Measurements from ENCODE around the gene DLGAP4.
"Not testable (repeated sequence)": the region's sequence is repeated elsewhere in the genome, so short reads cannot be mapped to it uniquely, and the experiment has no call there.

The DLGAP4 gene

DNA sequence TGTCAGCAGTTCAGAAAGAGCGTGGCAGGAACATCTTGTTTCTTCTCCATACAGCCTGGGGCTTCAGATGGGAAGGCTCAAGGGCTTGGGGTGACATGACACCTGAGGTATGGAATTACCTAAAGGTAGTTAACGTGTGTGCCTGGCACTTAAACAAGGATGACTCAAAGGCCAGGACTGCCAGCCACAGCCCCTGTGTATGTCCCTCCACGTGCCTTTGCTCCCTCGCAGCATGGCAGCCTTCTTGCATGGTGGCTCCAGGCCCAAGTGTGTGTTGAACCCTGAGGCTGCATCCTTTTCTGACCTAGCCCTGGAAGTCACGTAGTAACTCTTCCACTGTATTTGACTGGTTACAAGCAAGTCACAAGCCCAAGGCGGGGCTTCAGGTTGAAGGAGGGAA lies 201.6 kb downstream of the DLGAP4 start:
- DNase-seq, result no peak

DNA sequence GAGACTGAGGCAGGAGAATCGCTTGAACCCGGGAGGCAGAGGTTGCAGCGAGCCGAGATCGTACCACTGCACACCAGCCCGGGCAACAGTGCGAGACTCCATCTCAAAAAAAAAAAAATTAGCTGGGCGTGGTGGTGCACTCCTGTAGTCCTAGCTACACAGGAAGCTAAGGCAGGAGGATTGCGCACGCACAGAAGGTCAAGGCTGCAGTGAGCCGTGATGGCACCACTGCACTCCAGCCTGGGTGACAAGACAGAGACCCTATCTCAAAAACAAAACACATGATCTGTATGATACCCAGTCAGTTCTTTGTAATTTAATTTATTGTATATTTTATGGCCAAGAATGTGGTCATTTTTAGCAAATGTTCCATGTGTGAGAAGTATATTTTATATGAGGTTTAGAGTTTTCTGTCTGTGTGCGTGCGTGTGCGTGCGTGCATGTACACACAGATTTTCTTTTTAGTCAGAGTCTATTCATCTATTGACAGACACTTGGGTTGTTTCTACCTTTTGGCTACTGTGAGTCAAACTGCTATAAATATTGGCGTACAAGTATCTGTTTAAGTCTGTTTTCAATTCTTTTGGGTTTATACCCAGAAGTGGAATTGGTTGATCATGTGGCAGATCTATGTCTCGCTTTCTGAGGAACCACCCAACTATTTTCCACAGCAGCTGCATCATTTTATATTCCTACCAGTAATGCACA lies 213.0 kb downstream of the DLGAP4 start:
- DNase-seq, result no peak

DNA sequence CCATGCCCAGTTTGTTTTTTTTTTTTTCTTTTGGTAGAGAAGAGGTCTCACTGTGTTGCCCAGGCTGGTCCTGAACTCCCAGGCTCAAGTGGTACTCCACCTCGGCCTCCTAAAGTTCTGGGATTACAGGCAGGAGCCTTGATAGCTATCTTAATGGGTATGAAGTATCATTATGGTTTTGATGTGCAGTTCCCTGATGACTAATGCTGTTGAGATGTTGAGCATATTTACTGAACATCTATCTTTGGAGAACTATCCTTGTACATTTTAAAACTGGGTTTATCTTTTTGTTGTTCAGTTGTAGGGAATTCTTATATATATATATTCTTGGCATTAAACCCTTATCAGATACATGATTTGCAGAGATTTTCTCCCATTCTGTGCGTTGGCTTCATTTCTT lies 213.8 kb downstream of the DLGAP4 start:
- no peak for DNase-seq

DNA sequence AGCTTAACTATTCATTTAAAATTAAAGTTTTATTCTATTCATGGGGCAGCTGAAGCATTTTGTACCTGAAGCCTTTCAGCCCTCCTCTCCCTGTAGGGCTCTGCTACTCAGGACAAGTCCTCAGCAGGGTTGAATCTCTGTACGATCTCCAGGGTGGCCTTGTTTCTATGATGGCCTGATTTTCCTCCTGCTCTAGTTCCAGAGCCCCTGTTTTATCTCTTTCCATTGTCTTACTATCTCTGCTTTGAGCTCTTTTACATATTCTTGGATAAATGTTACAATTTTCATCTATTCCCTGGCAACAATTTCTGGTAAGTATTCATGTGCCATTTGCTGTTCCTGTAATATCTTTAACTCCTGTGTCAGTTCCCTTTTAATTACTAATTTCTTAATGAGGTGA lies 215.4 kb downstream of the DLGAP4 start:
- no peak for DNase-seq

DNA sequence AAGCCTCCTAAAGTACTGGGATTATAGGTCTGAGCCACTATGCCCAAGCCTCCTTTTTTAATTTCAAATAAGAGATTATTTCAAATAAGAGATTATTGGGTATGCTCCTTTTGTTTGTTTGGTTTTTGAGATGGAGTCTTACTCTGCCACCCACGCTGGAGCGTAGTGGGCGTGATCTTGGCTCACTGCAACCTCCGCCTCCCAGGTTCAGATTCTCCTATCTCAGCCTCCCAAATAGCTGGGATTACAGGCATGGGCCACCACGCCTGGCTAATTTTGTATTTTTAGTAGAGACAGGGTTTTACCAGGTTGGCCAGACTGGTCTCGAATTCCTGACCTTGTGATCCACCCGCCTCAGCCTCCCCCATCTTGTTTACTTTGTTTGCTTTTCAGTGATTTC lies 216.3 kb downstream of the DLGAP4 start:
- not testable (repeated sequence) for DNase-seq

DNA sequence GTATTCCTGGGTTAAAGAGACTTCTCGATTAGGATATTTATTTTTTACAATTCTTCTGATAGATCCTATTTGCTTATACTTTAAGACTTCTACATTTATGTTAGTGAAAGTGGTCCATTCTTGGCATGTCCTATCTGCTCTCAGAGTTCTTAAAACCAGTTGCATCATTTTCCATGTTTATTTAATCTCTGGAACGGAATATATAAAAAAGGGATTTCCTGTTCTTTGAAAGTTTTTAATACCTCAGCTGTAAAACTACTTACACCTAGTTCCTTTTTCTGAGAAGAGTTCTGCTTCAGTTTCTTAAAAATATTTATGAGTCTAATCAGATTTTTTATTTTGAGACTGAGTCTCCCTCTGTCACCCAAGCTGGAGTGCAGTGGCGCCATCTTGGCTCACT lies 217.2 kb downstream of the DLGAP4 start:
- no peak for DNase-seq

DNA sequence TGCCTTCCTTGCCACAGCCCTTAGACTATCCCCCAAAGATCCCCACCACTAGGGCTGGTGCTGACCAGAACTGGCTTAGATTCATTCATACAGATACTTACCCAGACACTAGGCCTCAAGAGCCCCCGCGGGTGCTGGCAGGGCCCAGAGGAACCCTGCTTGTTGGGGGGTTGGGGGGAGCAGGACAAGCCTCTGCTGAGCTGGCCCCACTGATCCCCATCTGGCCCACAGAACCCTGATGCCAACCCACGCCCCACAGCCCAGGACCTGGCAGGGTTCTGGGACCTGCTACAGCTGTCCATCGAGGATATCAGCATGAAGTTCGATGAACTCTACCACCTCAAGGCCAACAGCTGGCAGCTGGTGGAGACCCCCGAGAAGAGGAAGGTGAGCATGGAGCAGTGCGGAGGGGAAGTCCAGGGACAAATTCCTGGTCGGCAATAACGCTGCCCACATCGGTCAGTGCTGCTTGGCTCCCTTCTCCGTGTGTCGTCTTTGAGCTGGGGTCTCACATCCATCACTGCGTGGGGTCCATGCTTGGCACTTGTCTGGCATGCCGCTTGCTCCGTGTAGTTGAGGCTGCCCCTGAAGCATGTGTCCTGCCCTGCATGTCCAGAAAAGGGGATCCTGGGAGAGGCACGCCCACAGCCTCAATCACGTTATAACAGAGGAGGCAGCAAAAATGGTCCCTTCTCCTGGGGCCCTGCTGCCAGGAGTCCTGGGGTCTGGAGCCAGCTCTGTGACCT lies 219.7 kb downstream of the DLGAP4 start:
- DNase-seq, result no peak

DNA sequence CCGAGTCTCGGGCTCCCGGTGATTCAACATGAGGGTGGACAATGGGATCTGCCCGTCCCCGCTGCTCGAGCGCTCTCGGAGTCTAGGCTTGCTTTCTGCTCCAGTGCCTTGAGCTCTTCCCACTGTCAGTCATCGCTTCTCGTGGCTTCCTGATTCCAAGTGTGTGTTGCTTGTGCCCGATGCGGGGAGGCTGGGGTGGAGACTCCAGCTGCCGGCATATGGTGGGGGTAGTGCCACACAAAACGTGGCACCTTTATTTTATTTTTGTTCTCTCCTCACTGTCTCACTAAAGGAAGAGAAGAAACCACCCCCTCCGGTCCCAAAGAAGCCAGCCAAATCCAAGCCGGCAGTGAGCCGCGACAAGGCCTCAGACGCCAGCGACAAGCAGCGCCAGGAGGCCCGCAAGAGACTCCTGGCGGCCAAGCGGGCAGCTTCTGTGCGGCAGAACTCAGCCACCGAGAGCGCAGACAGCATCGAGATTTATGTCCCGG lies 220.4 kb downstream of the DLGAP4 start:
- no peak for DNase-seq

DNA sequence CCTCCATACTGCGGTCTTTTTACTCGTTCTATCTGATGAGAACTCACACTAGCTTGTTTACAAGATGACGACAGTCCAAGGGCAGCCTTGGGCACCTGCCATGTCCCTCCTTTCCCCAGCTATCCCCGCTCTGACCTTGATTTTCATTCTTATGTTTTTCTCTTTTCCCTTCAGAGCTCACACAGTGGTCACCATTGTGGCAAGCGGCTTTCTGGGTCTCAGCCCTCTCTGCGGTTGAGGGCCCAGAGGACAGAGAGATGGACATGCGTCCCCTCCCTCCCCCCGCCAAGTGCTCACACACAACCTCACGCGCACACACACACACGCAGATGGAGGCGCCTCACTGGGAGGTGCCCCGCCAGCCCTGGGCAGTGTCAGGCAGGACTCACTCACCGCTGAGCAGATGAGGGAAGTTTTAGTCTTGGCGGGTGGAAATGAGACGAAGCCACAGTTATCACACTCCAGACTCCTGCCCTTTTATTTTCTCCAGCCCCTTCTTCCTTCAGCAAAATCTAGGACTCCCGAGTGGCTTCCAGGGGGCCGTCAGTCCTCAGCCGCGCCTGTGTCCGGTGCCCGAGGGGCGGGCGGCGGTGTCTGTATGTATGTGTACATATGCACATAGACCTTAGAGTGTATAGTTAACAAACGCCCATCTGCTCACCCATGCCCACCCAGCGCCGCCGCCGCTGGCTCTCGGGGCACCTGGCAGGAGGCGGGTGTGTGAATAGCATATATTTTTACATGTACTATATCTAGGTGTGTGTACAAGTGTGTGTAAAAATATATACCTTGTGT lies 221.4 kb downstream of the DLGAP4 start:
- DNase-seq, result no peak

DNA sequence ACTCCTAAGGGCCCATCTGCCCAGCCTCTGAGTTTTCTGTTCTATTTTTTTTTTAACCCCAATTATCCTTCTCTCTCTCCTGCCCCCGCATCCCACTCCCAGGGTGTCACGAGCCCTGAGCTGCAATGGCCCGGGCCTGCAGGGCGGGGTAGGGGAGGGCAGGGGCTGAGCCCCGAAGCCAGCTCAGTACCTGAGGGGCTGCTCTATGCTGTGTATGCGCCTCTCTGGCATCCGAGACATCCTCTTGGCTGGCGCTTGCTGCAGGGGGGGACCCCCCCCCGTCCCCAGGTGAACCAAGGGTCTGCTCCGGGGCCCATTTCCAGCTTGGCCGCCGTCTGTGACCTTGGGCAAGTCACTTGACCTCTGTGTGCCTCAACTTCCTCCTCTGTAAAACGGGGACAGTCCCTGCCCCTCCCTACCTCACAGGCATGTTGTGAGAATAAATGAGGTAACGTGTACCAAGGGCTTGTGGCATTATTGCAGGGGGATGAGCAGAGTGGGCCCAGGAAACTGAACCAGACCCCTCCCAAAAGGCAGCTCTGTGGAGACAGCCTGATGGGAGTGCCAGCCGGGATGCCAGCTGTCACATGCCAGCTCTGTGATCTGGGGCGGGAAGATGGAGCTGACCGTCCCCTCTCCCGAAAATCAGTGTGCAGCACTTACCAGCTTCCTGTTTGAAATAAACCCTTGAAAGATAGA lies 222.2 kb downstream of the DLGAP4 start:
- DNase-seq, result no peak

DNA sequence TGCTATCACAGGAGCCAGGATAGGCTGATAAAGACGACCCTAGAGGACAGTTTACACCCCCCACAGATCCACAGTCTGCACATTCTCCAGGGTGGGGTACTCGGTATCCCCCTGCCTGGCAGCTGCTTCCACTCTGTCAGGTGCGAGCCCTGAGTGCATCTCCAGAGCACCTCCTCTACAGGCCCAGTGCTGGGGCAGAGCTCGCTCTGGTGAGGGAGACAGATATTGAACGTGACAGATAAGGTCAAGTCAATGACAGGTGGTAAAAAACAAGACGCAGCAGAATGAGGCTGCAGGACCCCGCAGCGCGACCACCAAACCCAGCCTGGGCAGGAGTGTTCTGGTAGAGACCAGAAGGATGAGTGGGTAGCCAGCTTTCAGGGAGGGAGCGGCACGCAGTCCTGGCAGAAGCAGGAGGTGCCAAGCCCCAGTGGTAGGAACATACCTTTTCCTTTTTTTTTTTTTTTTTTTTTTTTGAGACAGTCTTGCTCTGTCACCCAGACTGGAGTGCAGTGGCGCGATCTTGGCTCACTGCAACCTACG lies 222.8 kb downstream of the DLGAP4 start:
- no peak for DNase-seq

DNA sequence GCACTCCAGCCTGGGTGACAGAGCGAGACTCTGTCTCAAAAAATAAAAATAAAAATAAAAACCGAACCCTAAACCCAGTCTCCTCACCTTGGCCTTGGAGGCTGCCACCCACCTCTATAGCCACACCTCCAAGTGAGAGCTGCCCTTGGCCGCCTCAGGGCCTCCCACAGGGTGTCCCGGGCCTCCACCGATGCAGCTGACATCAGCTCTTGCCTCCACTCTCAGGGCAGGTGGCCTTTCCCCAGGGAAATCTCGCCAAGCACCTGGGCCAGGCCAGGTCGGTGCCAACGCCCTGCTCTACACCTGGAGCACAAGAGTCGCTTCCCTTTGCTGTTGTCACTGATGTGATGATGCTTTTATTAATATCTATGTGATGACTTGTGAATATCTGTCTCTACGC lies 226.2 kb downstream of the DLGAP4 start:
- no peak for DNase-seq

DNA sequence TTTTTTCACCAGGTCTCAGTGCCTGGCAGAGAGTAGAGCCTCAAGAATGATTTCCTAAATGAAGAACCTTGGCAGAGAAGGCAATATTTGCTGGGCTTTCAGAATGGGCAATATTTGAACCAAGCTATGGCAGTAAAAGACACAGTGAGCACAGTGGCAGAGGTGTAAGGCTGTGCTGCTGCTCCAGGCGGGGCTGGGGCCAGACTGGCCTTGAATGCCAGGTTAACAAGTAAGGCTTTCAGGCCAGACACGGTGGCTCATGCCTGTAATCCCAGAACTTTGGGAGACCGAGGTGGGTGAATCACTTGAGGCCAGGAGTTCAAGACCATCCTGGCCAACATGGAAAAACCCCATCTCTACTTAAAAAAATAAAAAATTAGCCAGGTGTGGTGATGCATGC lies 226.7 kb downstream of the DLGAP4 start:
- DNase-seq, result no peak

DNA sequence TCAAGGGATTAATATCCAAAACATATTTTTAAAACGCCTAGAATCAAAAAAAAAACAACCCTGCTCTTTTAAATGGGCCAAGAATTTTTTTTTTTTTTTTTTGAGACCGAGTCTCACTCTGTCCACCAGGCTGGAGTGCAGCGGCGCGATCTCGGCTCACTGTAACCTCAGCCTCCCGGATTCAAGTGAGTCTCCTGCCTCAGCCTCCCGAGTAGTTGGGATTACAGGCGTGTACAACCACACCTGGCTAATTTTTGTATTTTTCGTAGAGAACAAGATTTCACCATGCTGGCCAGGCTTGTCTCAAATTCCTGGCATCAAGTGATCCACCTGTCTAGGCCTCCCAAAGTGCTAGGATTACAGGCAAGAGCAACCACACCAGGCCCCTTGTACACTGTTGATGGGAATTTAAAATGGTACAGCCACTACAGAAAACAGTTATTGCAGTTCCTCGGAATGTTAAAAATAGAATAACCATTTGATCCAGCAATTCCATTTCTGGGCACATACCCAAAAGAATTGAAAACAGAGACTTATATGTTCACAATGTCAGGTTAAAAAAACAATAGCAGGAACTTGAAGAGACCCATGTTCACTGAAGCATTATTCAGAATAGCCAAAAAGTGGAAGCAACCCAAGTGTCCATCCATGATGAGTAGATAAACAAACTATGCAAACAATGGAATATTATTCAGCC lies 232.0 kb downstream of the DLGAP4 start:
- DNase-seq, result no peak

DNA sequence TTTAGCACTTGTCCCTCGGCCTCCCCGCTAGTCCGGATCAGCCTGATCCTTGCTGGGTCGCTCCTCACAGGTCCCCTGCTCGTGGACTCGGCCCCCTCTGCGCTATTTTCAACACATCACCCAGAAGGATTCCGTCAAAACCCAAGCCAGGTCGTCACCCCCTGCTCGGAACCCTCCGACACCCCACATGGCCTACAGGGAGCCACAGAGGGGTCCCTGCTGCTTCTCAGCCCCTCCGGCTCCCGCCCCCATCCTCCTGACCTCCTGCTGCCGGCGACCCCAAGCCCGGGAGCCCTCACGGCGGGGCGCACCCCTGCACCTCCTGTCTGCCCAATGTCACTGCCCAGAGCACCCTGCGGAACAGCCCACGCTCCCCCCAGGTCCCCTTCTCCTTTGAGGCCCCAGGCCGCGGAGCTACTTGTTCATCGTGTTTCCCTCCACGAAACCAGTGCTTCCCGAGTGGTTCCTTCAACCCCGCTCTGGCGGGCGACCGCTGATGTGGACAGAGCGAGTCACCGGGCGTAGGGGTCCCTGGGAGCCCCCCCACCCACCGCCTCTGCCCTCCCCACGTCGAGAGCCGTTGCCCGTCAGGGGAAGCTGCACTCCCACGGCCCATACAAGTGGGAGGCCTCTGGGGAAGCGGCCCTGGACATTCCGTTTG lies 234.5 kb downstream of the DLGAP4 start:
- DNase-seq, result no peak

DNA sequence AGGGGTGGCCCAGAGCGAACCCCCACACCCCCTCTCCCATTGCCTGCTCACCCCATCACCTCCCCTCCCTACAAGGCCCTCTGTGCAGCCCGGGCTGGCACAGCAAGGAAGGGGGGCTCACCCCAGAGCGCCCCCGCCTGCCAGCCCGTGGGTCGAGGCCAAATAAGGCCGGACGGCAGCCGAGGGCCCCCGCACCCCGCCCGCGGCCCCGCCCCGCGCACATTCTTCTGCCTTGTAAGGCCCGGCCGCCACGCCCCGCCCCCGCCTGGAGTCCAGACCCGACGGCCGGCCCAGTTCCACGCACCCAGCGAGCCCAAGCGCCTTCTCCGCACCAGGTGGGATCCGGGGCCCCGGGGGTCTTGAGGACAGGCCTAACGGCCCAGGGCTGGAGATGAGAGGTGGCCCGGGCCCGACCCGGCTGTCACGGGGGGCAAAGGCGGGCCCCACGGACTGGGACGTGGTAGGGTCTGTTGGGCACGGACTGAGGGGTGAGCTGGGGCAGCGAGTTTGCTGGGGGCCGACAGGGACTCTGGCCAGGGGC lies 235.2 kb downstream of the DLGAP4 start, which contains the start of gene MYL9:
TSS of gene MYL9 (plus strand) at position 293 of the 541 bp plus-strand sequence. CDS start 3,366 bp downstream, outside the sequence.
- DNase-seq, result no peak

DNA sequence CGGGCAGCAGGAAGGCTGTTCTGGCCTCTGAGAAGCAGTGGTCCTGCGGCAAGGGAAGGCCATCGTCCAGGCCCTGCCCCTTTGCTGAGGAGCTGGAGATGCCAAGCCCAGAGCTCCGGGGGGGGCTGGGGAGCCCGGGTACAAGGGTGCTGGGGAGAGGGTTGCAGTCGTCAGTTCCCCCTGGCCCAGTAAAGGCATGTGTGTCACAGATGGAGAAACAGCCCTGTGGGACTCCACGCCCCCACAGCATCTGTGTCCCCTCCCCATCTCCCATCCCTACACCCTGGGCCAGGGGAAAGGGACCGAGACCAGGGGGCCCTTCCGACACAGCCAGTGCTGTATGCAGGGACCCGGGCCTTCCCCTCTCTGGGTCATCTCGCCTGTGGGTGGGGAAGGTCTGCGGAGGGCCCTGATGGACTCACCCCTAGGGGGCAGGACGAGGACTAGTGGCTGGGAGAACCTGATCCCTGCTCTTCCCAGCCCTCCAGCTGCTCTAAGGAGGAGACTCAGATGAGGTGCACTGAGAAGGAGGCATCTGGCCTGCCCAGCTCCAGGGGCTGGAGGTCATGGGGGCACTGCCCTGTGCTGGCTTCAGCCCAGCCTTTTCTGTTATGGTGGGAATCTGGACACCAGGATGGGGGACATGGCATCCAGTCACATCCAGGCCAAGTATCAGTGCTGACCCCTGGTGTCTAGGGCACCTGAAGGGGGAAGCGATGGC lies 235.8 kb downstream of the DLGAP4 start:
- DNase-seq, result no peak

DNA sequence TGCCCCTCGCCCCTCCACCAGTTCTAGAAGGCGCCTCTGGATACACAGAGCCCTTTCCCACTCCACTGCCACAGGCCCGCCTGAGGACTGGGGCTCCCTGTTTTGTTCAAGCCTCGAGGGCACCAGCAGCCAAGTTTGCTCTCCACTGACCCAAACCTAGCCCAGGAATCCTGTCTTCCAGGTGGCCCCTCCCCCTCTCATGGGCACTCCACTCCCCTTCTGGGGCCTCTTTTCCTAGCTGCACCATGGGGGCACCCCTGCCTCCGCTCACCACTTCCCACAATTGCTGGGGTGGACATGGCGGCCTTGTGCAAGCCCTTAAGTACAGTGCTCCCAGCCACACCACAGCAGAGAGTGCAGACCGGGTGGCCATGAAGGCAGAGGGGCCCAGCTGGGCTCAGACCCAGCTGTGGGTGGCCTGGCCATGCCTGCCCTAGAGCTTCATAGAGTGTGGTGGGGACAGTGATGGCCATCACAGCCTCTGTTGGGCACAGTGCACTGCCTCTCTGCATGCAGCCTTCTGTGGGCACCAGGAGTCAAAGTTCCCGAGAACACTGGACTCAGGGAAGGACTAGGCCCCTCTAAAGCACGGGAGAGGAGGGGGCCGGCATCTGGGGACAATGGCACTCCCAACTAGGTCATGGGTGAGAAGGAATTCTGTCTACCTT lies 236.5 kb downstream of the DLGAP4 start:
- no peak for DNase-seq

DNA sequence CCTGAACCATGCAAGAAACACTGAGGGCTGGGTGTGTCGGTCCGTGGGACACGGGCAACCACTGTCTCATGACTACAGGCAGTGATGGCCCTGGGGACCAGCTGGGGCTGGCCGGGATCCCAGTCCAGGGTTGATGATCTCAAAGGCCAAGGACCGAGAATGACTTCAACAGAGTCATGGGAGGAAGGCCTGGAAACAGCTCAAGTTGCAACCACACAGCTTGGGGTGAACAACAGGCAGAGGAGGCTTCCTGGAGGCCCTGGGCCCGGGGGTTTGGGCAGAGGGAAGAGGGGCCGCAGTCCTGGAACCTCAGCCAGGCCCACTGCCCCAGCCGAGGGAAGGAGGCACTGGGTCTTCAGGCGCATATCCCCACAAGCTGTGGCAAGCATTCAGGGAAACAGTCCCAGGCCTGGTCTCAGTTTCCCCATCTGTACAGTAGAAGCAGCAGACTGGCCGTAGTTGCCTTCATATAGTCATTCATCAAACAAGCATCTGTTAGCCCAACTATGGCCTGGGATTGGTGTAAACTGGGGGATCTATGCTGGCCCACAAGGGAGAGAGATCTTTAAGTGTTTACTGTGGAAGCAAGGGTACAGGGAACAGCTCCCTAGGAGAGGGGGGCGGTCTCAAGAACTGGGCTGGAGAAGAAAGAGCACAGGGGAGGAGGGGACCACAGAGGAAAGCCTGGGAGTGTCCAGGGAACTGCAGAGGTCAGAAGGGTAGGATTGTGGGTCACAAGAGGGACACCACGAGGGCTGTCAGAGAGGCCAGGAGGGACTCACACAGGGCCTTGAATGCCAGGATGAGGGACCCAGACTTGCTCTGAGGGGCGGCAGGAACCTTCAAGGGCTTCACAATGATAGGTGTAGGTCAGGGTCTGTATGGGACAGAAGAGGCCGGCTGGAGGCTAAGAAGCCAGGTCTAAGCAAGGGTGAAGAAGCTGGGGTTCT lies 237.3 kb downstream of the DLGAP4 start:
- DNase-seq, result no peak

Measured in stimulated activated naive CD4-positive, alpha-beta T cell treated with Interleukin-2 at 50 U/mL for 16 hours (primary cell).